EH (cell line): ENCODE results near the gene FAM210A.
"Not testable (repeated sequence)": the region's sequence is repeated elsewhere in the genome, so short reads cannot be mapped to it uniquely, and the experiment has no call there.

Source experiments
- DNase-seq: peaks from one replicate; pipeline ENCODE4 v3.0.0-alpha.2; 2015; ENCODE audit warnings: low read depth

Gene FAM210A

GRCh38 chr18:13703899-13704298 lies 22.5 kb downstream of the FAM210A start:
- DNase-seq: peak; percentile 13

- DNase-seq: no peak
Observed at GRCh38 chr18:13700153-13700552, 26.2 kb downstream of the FAM210A start.

GRCh38 chr18:13696961-13697360 lies 29.4 kb downstream of the FAM210A start:
- no peak for DNase-seq

GRCh38 chr18:13695337-13695736 lies 31.0 kb downstream of the FAM210A start:
- not testable (repeated sequence) for DNase-seq

- not testable (repeated sequence) for DNase-seq
Observed at GRCh38 chr18:13690060-13690459, 36.3 kb downstream of the FAM210A start.

GRCh38 chr18:13688191-13689136 lies 37.9 kb downstream of the FAM210A start:
- no peak for DNase-seq

GRCh38 chr18:13684546-13684945 lies 41.8 kb downstream of the FAM210A start:
- DNase-seq: no peak

GRCh38 chr18:13681701-13682100 lies 44.7 kb downstream of the FAM210A start:
- DNase-seq: no peak

GRCh38 chr18:13680612-13681011 lies 45.7 kb downstream of the FAM210A start:
- no peak for DNase-seq

- not testable (repeated sequence) for DNase-seq
Observed at GRCh38 chr18:13677350-13677749, 49.0 kb downstream of the FAM210A start.

GRCh38 chr18:13676471-13676870 lies 49.9 kb downstream of the FAM210A start:
- no peak for DNase-seq

GRCh38 chr18:13672657-13673056 lies 53.7 kb downstream of the FAM210A start:
- DNase-seq: no peak

GRCh38 chr18:13661779-13662256 lies 64.5 kb downstream of the FAM210A start:
- no peak for DNase-seq

GRCh38 chr18:13661051-13661778 lies 65.1 kb downstream of the FAM210A start:
- no peak for DNase-seq

GRCh38 chr18:13660510-13660909 lies 65.8 kb downstream of the FAM210A start:
- no peak for DNase-seq

- DNase-seq: no peak
Observed at GRCh38 chr18:13658436-13659204, 67.7 kb downstream of the FAM210A start.

GRCh38 chr18:13657974-13658373 lies 68.4 kb downstream of the FAM210A start:
- DNase-seq: no peak

GRCh38 chr18:13653746-13654433 lies 72.5 kb downstream of the FAM210A start:
- DNase-seq: no peak

GRCh38 chr18:13649397-13650390 lies 76.7 kb downstream of the FAM210A start:
- no peak for DNase-seq

GRCh38 chr18:13647761-13648160 lies 78.6 kb downstream of the FAM210A start:
- no peak for DNase-seq
